Stimulated activated CD4-positive, alpha-beta T cell treated with anti-CD3 and anti-CD28 coated beads, Interleukin-4, amount 100 ng/mL, for 48 hours (primary cell): ENCODE results near the gene E2F8.

Source experiments
- DNase-seq, 2 donors: peaks; one replicate each; pipeline ENCODE4 v3.0.0-alpha.2; 2020; ENCODE audit warnings: low read depth in 2 of 2

Gene E2F8

GRCh38 chr11:19252394-19253152 lies 11.8 kb upstream of the E2F8 start:
- DNase-seq: no peak

- DNase-seq: no peak
Measured at GRCh38 chr11:19251577-19251976, 10.8 kb upstream of the E2F8 start.

- DNase-seq: no peak
Measured at GRCh38 chr11:19246816-19247215, 6.1 kb upstream of the E2F8 start.

- DNase-seq: no peak
Measured at GRCh38 chr11:19245351-19245750, 4.6 kb upstream of the E2F8 start.

GRCh38 chr11:19244621-19245020 lies 3.9 kb upstream of the E2F8 start:
- DNase-seq: no peak

GRCh38 chr11:19244084-19244483 lies 3.3 kb upstream of the E2F8 start:
- no peak for DNase-seq

- DNase-seq: no peak
Measured at GRCh38 chr11:19243613-19244012, 2.9 kb upstream of the E2F8 start.

- DNase-seq: no peak
Measured at GRCh38 chr11:19243143-19243542, 2.4 kb upstream of the E2F8 start.

- DNase-seq: no peak
Measured at GRCh38 chr11:19242179-19242932, 1.6 kb upstream of the E2F8 start.

- DNase-seq: peak; percentile 28 to 44
Measured at GRCh38 chr11:19241260-19242178, 774 bp upstream of the E2F8 start.

GRCh38 chr11:19239039-19239438 lies 1.7 kb downstream of the E2F8 start:
- DNase-seq: no peak

- DNase-seq: no peak
Measured at GRCh38 chr11:19237813-19238212, 2.9 kb downstream of the E2F8 start.

GRCh38 chr11:19237381-19237780 lies 3.4 kb downstream of the E2F8 start:
- DNase-seq: no peak

GRCh38 chr11:19234231-19234817 lies 6.4 kb downstream of the E2F8 start:
- no peak for DNase-seq

GRCh38 chr11:19232910-19233503 lies 7.7 kb downstream of the E2F8 start:
- DNase-seq: no peak

GRCh38 chr11:19229671-19230070 lies 11.1 kb downstream of the E2F8 start:
- no peak for DNase-seq

GRCh38 chr11:19228968-19229367 lies 11.8 kb downstream of the E2F8 start:
- DNase-seq: no peak

- DNase-seq: no peak
Measured at GRCh38 chr11:19226378-19227195, 14.2 kb downstream of the E2F8 start.

- no peak for DNase-seq
Measured at GRCh38 chr11:19225581-19225980, 15.2 kb downstream of the E2F8 start.

GRCh38 chr11:19225123-19225522 lies 15.6 kb downstream of the E2F8 start:
- DNase-seq: no peak
